ENCODE measurements around the gene SAXO1.

- TF ChIP-seq POLR2A (IDR thresholded peaks at IDR 0.05; ENCODE audit: low read depth, low read length) (no peak), TAF1 (IDR thresholded peaks at IDR 0.05; ENCODE audit: borderline replicate concordance, low read depth, low read length) (no peak), POLR2AphosphoS5 (IDR thresholded peaks at IDR 0.05; ENCODE audit: low read depth, low read length) (no peak)
Observed at GRCh38 chr9:18990494-18990893, 42.5 kb downstream of the SAXO1 start.

All from GM12892 (cell line).